Measurements from ENCODE around the gene CDK19.

CDK19 gene

DNA sequence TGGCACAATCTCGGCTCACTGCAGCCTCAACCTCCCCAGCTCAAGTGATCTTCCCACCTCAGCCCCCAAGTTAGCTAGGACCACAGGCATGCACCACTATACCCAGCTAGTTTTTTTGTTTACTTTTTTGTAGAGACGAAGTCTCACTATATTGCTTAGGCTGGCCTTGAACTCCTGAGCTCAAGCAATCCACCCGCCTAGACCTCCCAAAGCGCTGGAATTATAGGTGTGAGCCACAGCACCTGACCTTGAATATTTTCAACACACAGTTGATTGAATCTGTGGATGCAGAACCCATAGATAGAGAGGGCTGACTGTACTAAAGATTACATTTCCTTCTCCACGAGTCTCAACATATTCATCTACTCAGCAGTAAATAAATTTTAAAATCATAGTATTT lies 15.6 kb downstream of the CDK19 start:
- Histone ChIP-seq H3K36me3 (replicated peaks; ENCODE audit: insufficient read depth, low read length) (no peaks in the 10 kb centered on the region), H4K20me1 (ENCODE audit: insufficient read depth, low read length) (no peaks in the 10 kb centered on the region), H3K79me2 (ENCODE audit: low read length) (peaks cover 12% of the 10 kb centered on the region; the same call in 1 of the 2 replicates), H3K4me1 (ENCODE audit: low read length) (no peaks in the 10 kb centered on the region), H3K27me3 (replicated peaks; ENCODE audit: insufficient read depth, low read length) (no peaks in the 10 kb centered on the region), H3K9ac (ENCODE audit: low read length) (no peak overlapping the region), H2AFZ (ENCODE audit: low read length) (no peak overlapping the region), H3K9me2 (replicated peaks; ENCODE audit: insufficient read depth, low read length) (no peaks in the 10 kb centered on the region), H3K4me3 (ENCODE audit: low read length) (no peak overlapping the region), H3F3A (ENCODE audit: insufficient read depth, low read length) (no peaks in the 10 kb centered on the region), H3K27ac (ENCODE audit: low read length) (no peak overlapping the region), H3K9me3 (replicated peaks; ENCODE audit: insufficient read depth, low read length) (no peaks in the 10 kb centered on the region), H3K4me2 (ENCODE audit: low read depth, low read length) (no peak overlapping the region)
- no peak for TF ChIP-seq EZH2 (optimal IDR thresholded peaks at IDR 0.05; ENCODE audit: low read depth, low read length)
- TF ChIP-seq, protein P1, sequence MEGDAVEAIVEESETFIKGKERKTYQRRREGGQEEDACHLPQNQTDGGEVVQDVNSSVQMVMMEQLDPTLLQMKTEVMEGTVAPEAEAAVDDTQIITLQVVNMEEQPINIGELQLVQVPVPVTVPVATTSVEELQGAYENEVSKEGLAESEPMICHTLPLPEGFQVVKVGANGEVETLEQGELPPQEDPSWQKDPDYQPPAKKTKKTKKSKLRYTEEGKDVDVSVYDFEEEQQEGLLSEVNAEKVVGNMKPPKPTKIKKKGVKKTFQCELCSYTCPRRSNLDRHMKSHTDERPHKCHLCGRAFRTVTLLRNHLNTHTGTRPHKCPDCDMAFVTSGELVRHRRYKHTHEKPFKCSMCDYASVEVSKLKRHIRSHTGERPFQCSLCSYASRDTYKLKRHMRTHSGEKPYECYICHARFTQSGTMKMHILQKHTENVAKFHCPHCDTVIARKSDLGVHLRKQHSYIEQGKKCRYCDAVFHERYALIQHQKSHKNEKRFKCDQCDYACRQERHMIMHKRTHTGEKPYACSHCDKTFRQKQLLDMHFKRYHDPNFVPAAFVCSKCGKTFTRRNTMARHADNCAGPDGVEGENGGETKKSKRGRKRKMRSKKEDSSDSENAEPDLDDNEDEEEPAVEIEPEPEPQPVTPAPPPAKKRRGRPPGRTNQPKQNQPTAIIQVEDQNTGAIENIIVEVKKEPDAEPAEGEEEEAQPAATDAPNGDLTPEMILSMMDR (IDR thresholded peaks at IDR 0.05; ENCODE audit: low read length): no peak
- TF ChIP-seq EZH2phosphoT487 (IDR thresholded peaks at IDR 0.05; ENCODE audit: low read length): no peak
- no peak for DNase-seq

DNA sequence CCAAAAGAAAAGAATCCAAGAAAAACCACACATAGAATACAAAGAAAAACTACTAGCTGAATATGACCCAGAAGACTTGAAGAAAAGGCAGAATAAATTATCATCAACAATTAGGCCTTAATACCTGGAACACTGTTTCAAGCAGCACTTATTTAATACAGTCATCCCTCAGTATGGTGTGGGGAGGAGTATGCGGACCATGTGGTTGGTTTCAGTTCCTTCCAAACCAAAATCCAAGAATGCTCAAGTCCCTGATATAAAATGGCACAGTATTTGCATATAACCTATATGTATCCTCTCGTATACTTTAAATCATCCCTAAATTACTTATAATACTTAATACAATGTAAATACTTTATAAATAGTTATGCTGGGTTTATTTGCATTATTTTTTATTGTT lies 16.1 kb downstream of the CDK19 start:
- Histone ChIP-seq H3K27me3 (replicated peaks; ENCODE audit: insufficient read depth, low read length) (no peaks in the 10 kb centered on the region), H3K36me3 (replicated peaks; ENCODE audit: insufficient read depth, low read length) (no peaks in the 10 kb centered on the region), H3K4me2 (ENCODE audit: low read depth, low read length) (no peak overlapping the region), H3K27ac (ENCODE audit: low read length) (no peak overlapping the region), H3K9me2 (replicated peaks; ENCODE audit: insufficient read depth, low read length) (no peaks in the 10 kb centered on the region), H4K20me1 (ENCODE audit: insufficient read depth, low read length) (no peaks in the 10 kb centered on the region), H3F3A (ENCODE audit: insufficient read depth, low read length) (no peaks in the 10 kb centered on the region), H3K4me3 (ENCODE audit: low read length) (no peak overlapping the region), H3K79me2 (ENCODE audit: low read length) (peaks cover 12% of the 10 kb centered on the region; the same call in 1 of the 2 replicates), H3K4me1 (ENCODE audit: low read length) (no peaks in the 10 kb centered on the region), H3K9ac (ENCODE audit: low read length) (no peak overlapping the region), H3K9me3 (replicated peaks; ENCODE audit: insufficient read depth, low read length) (no peaks in the 10 kb centered on the region), H2AFZ (ENCODE audit: low read length) (no peak overlapping the region)
- TF ChIP-seq EZH2 (optimal IDR thresholded peaks at IDR 0.05; ENCODE audit: low read depth, low read length): no peak
- no peak for TF ChIP-seq EZH2phosphoT487 (IDR thresholded peaks at IDR 0.05; ENCODE audit: low read length)
- TF ChIP-seq, protein P1 (IDR thresholded peaks at IDR 0.05; ENCODE audit: low read length): no peak
- DNase-seq: no peak

DNA sequence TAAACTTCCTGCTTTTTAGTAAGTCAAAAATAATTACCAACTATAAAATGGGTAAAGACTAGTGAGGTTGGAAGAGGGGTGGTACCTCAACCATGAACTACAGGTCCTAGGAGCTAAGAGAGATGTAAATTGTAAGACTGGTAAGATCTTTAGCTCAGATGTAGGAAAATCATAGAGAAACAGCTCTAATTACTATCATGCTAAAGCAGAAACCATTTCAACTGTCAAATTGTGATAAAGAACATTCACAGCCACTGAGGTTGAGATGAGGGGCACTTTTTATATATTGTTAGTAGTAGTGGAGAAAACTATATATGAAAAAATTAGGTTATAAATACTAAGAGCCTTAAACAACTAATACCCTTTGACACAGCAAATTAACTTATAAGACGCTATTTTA lies 20.0 kb downstream of the CDK19 start:
- no peak overlapping the region for H3K4me2 ChIP-seq (ENCODE audit: low read depth, low read length)
- H3K79me2 ChIP-seq (ENCODE audit: low read length): 0 out of 2 replicates have a peak, but pooled peaks cover 7% of the 10 kb centered on the region
- DNase-seq: no peak

More for the DNA sequence above, 20.0 kb downstream of the CDK19 start:
- no peaks in the 10 kb centered on the region for H3K36me3 ChIP-seq (replicated peaks; ENCODE audit: insufficient read depth, low read length)
- TF ChIP-seq EZH2phosphoT487 (IDR thresholded peaks at IDR 0.05; ENCODE audit: low read length) (no peak), EZH2 (optimal IDR thresholded peaks at IDR 0.05; ENCODE audit: low read depth, low read length) (no peak)
- TF ChIP-seq, protein P1 (IDR thresholded peaks at IDR 0.05; ENCODE audit: low read length): no peak
- H3K27ac ChIP-seq (ENCODE audit: low read length): no peak overlapping the region
- no peaks in the 10 kb centered on the region for H4K20me1 ChIP-seq (ENCODE audit: insufficient read depth, low read length)
- no peak overlapping the region for H2AFZ ChIP-seq (ENCODE audit: low read length)
- no peak overlapping the region for H3K4me3 ChIP-seq (ENCODE audit: low read length)
- H3K9ac ChIP-seq (ENCODE audit: low read length): no peak overlapping the region
- no peaks in the 10 kb centered on the region for H3K9me2 ChIP-seq (replicated peaks; ENCODE audit: insufficient read depth, low read length)
- H3K4me1 ChIP-seq (ENCODE audit: low read length): no peaks in the 10 kb centered on the region
- no peaks in the 10 kb centered on the region for H3F3A ChIP-seq (ENCODE audit: insufficient read depth, low read length)
- no peaks in the 10 kb centered on the region for H3K27me3 ChIP-seq (replicated peaks; ENCODE audit: insufficient read depth, low read length)
- H3K9me3 ChIP-seq (replicated peaks; ENCODE audit: insufficient read depth, low read length): no peaks in the 10 kb centered on the region

Measured in MM.1S (cell line).